Sigmoid colon (tissue), 7 donors: ENCODE measurements around the gene VRK2. TPM values are rescaled to one million over a fixed set of nuclear protein-coding genes. Genes with fewer than 3 reads are reported as not detected.
"Not testable (repeated sequence)": the region's sequence is repeated elsewhere in the genome, so short reads cannot be mapped to it uniquely, and the experiment has no call there.

Source experiments
- DNase-seq: peaks from one replicate; pipeline ENCODE4 v3.0.0-alpha.2; 2019
- H3K27ac ChIP-seq, 4 donors: fragments of 200-600 bp; sonication (generic); one replicate each; pipeline ENCODE4 v1.5.1; 2016 to 2019; ENCODE audit warnings: mild to moderate bottlenecking in 1 of 4
- H3K27me3 ChIP-seq, 3 donors: fragments of 200-600 bp; sonication (generic); one replicate each; pipeline ENCODE4 v1.5.1; 2019; ENCODE audit warnings: mild to moderate bottlenecking in 1 of 3
- H3K36me3 ChIP-seq, 4 donors: fragments of 200-600 bp; sonication (generic); one replicate each; pipeline ENCODE4 v1.5.1; 2016 to 2019
- H3K4me1 ChIP-seq, 4 donors: fragments of 200-600 bp; sonication (generic); one replicate each; pipeline ENCODE4 v1.5.1; 2017 to 2019
- H3K4me3 ChIP-seq, 4 donors: fragments of 200-600 bp; sonication (generic); one replicate each; pipeline ENCODE4 v1.5.1; 2017 to 2019; ENCODE audit warnings: mild to moderate bottlenecking in 2 of 4, moderate library complexity in 1 of 4
- H3K9me3 ChIP-seq, 4 donors: fragments of 200-600 bp in 3 of 4; sonication (generic) in 3 of 4; one replicate each; pipeline versions ENCODE4 v1.5.1 to v1.6.1; 2013 to 2019
- EP300 ChIP-seq, 4 donors: sonication (generic); formaldehyde crosslinking; IDR thresholded peaks; one replicate each; pipeline ENCODE4 v1.6.1; 2017; ENCODE audit warnings: antibody characterized with exemption in 4 of 4
- POLR2A ChIP-seq, 2 donors: fragments of 450-650 bp; IDR thresholded peaks; one replicate each; pipeline ENCODE4 v1.6.1; 2016; ENCODE audit warnings: antibody characterized with exemption in 2 of 2, mild to moderate bottlenecking in 2 of 2, moderate library complexity in 2 of 2
- POLR2AphosphoS5 ChIP-seq, 4 donors: sonication (generic); formaldehyde crosslinking; IDR thresholded peaks; one replicate each; pipeline ENCODE4 v1.6.1; 2017; ENCODE audit warnings: antibody characterized with exemption in 4 of 4
- WGBS, 2 donors: extraction: QIAGEN DNeasy Blood & Tissue Kit; methylation state at CpG; one replicate each; pipeline ENCODE4 v1.1.7; 2013; 5-methylcytosine and 5-hydroxymethylcytosine counted together
- intact Hi-C: fragments of 100-400 bp; cut with DNase I; formaldehyde crosslinking; loops from one replicate; pipeline ENCODE4 v1.15.1; 2023
- polyA plus RNA-seq, 3 donors: library from polyadenylated mRNA; stranded (reverse); fragments of 200-250 nt; gene quantifications; one replicate each; pipeline ENCODE4 v1.2.3, GENCODE V29; 2013
- total RNA-seq, 4 donors: library from RNA; depleted of rRNA; stranded (reverse); fragments of >200 nt; gene quantifications; one replicate each; pipeline ENCODE4 v1.1.0, GENCODE V29; 2016
- TF ChIP-seq, protein P1 (sequence below), 4 experiments: fragments of 450-650 bp in 3 of 4; fragments of 200-600 bp in 1 of 4; IDR thresholded peaks; one replicate each; pipeline ENCODE4 v1.5.1; 2016 to 2019; ENCODE audit warnings: antibody characterized with exemption in 4 of 4, mild to moderate bottlenecking in 3 of 4, moderate library complexity in 2 of 4
- donor health status: healthy with polysubstance abuse.
- donor health status: Bipolar disorder and iron deficiency.
- donor health status: healthy.

VRK2 gene
- total and polyA plus RNA-seq, 7 donors: 6.6 to 32.8 (median 22.7) TPM

- Histone ChIP-seq H3K36me3 (peaks cover 0 to 5% (median 0%) of the 10 kb centered on the region in 4 donors), H3K27ac (no peak overlapping the region), H3K4me1 (no peaks in the 10 kb centered on the region), H3K4me3 (no peak overlapping the region), H3K27me3 (no peaks in the 10 kb centered on the region), H3K9me3 (no peaks in the 10 kb centered on the region)
- DNase-seq: no peak
- 95 to 96% methylated on average over 3 of the region's 3 CpGs for WGBS, 2 donors
- TF ChIP-seq POLR2A (IDR thresholded peaks at IDR 0.05): no peak
- no peak for TF ChIP-seq EP300 (IDR thresholded peaks at IDR 0.05)
- no peak for TF ChIP-seq POLR2AphosphoS5 (IDR thresholded peaks at IDR 0.05)
- TF ChIP-seq, protein P1, sequence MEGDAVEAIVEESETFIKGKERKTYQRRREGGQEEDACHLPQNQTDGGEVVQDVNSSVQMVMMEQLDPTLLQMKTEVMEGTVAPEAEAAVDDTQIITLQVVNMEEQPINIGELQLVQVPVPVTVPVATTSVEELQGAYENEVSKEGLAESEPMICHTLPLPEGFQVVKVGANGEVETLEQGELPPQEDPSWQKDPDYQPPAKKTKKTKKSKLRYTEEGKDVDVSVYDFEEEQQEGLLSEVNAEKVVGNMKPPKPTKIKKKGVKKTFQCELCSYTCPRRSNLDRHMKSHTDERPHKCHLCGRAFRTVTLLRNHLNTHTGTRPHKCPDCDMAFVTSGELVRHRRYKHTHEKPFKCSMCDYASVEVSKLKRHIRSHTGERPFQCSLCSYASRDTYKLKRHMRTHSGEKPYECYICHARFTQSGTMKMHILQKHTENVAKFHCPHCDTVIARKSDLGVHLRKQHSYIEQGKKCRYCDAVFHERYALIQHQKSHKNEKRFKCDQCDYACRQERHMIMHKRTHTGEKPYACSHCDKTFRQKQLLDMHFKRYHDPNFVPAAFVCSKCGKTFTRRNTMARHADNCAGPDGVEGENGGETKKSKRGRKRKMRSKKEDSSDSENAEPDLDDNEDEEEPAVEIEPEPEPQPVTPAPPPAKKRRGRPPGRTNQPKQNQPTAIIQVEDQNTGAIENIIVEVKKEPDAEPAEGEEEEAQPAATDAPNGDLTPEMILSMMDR (IDR thresholded peaks at IDR 0.05): no peak
- intact Hi-C loops: no loop called here
Observed at GRCh38 chr2:58073008-58073407, 26.4 kb downstream of the VRK2 start.

DNA sequence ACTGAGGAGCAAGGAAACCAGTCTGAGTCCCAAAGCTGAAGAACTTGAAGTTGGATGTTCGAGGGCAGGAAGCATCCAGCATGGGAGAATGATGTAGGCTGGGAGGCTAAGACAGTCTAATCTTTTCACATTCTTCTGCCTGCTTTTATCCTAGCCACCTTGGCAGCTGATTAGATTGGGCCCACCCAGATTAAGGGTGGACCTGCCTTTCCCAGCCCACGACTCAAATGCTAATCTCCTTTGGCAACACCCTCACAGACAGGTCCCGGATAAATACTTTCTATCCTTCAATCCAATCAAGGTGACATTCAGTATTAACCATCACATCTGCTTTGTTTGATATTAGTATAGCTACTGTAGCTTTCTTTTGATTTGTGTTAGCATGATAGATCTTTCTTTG lies 27.1 kb downstream of the VRK2 start:
- Histone ChIP-seq H3K9me3 (no peaks in the 10 kb centered on the region), H3K36me3 (peaks cover 0 to 5% (median 0%) of the 10 kb centered on the region in 4 donors), H3K27me3 (no peaks in the 10 kb centered on the region), H3K4me1 (no peaks in the 10 kb centered on the region), H3K27ac (no peak overlapping the region), H3K4me3 (no peak overlapping the region)
- TF ChIP-seq POLR2A (IDR thresholded peaks at IDR 0.05) (no peak), POLR2AphosphoS5 (IDR thresholded peaks at IDR 0.05) (no peak), EP300 (IDR thresholded peaks at IDR 0.05) (no peak)
- TF ChIP-seq, protein P1 (IDR thresholded peaks at IDR 0.05): no peak
- WGBS, 2 donors: 96 to 97% methylated on average over 3 of the region's 3 CpGs
- DNase-seq: no peak
- intact Hi-C loops: no loop called here

- no peaks in the 10 kb centered on the region for H3K36me3 ChIP-seq
- H3K4me3 ChIP-seq: no peak overlapping the region
- DNase-seq: no peak
- H3K27ac ChIP-seq: no peak overlapping the region
- H3K4me1 ChIP-seq: no peaks in the 10 kb centered on the region
- intact Hi-C loops: no loop called here
- no peaks in the 10 kb centered on the region for H3K27me3 ChIP-seq
- no peak for TF ChIP-seq POLR2A (IDR thresholded peaks at IDR 0.05)
- no peak for TF ChIP-seq EP300 (IDR thresholded peaks at IDR 0.05)
- TF ChIP-seq, protein P1 (IDR thresholded peaks at IDR 0.05): no peak
- no peak for TF ChIP-seq POLR2AphosphoS5 (IDR thresholded peaks at IDR 0.05)
- H3K9me3 ChIP-seq: no peaks in the 10 kb centered on the region
Observed at GRCh38 chr2:58081000-58081399, 34.4 kb downstream of the VRK2 start.

- TF ChIP-seq, protein P1 (IDR thresholded peaks at IDR 0.05): no peak
- TF ChIP-seq EP300 (IDR thresholded peaks at IDR 0.05) (no peak), POLR2AphosphoS5 (IDR thresholded peaks at IDR 0.05) (no peak), POLR2A (IDR thresholded peaks at IDR 0.05) (no peak)
- H3K27ac ChIP-seq: no peak overlapping the region
- no peaks in the 10 kb centered on the region for H3K9me3 ChIP-seq
- no peaks in the 10 kb centered on the region for H3K4me1 ChIP-seq
- H3K27me3 ChIP-seq: no peaks in the 10 kb centered on the region
- intact Hi-C loops: no loop called here
- 88 to 91% methylated on average over 2 of the region's 2 CpGs for WGBS, 2 donors
- no peak for DNase-seq
- H3K36me3 ChIP-seq: peaks cover 0 to 43% (median 12%) of the 10 kb centered on the region in 4 donors
- H3K4me3 ChIP-seq: no peak overlapping the region
Observed at GRCh38 chr2:58089081-58089480, 42.5 kb downstream of the VRK2 start.

GRCh38 chr2:58092772-58093171 lies 46.2 kb downstream of the VRK2 start:
- H3K9me3 ChIP-seq, intact Hi-C loops, H3K27me3 ChIP-seq, H3K4me1 ChIP-seq, H3K4me3 ChIP-seq, H3K27ac ChIP-seq, DNase-seq: not testable (repeated sequence)
- H3K36me3 ChIP-seq: peaks cover 0 to 43% (median 12%) of the 10 kb centered on the region in 4 donors
- 95 to 98% methylated on average over 4 of the region's 4 CpGs for WGBS, 2 donors
